ENCODE results near the gene MAZ.

- TF ChIP-seq GATA3 (IDR thresholded peaks at IDR 0.05; ENCODE audit: low read depth, low read length) (no peak), GATA2 (IDR thresholded peaks at IDR 0.05; ENCODE audit: low read depth, low read length) (no peak)
These were observed 10.5 kb downstream of the MAZ start for GRCh38 chr16:29816694-29817441.

Data from SH-SY5Y (cell line).